HG03469 (cell line): Measurements from ENCODE around the gene C16orf86.

Source experiments
- ATAC-seq: cut with Tn5 transposase; IDR thresholded peaks from one replicate; pipeline ENCODE4 v1.9.1; 2021; ENCODE audit warnings: mild to moderate bottlenecking, moderate library complexity, moderate number of reproducible peaks; ENCODE audit not compliant: unreplicated experiment

The C16orf86 gene

GRCh38 chr16:67653789-67654402 is 12.7 kb upstream of the C16orf86 start:
- no peak for ATAC-seq

GRCh38 chr16:67654403-67654911 is 12.2 kb upstream of the C16orf86 start:
- no peak for ATAC-seq

- ATAC-seq = no peak
These were observed 11.3 kb upstream of the C16orf86 start for GRCh38 chr16:67655363-67655762.

- ATAC-seq = no peak
These were observed 10.1 kb upstream of the C16orf86 start for GRCh38 chr16:67656344-67657016.

GRCh38 chr16:67657017-67657608 is 9.5 kb upstream of the C16orf86 start:
- no peak for ATAC-seq

GRCh38 chr16:67657751-67658518 is 8.7 kb upstream of the C16orf86 start:
- no peak for ATAC-seq

GRCh38 chr16:67658849-67659674 is 7.6 kb upstream of the C16orf86 start:
- no peak for ATAC-seq

- ATAC-seq = peak; percentile 32
These were observed 6.7 kb upstream of the C16orf86 start, which contains the start of gene ACD for GRCh38 chr16:67659675-67660563. Gene ACD (minus strand): TSS chr16:67660260. CDS start chr16:67660220, 40 bp downstream.

- ATAC-seq = peak; percentile 53
These were observed 6.0 kb upstream of the C16orf86 start, which contains the start of gene PARD6A for GRCh38 chr16:67660564-67661028. Gene PARD6A (plus strand): TSS chr16:67660960. CDS start chr16:67661039, 79 bp downstream.

- ATAC-seq = no peak
These were observed 5.4 kb upstream of the C16orf86 start for GRCh38 chr16:67661101-67661761.

GRCh38 chr16:67661886-67662652 is 4.5 kb upstream of the C16orf86 start:
- ATAC-seq = no peak

- ATAC-seq = no peak
These were observed 4.0 kb upstream of the C16orf86 start for GRCh38 chr16:67662653-67663010.

- ATAC-seq = no peak
These were observed 3.3 kb upstream of the C16orf86 start for GRCh38 chr16:67663151-67663876.

- ATAC-seq = no peak
These were observed 2.8 kb upstream of the C16orf86 start for GRCh38 chr16:67663877-67664222.

- ATAC-seq = no peak
These were observed 2.4 kb upstream of the C16orf86 start for GRCh38 chr16:67664258-67664657.

GRCh38 chr16:67664871-67665270 is 1.7 kb upstream of the C16orf86 start:
- no peak for ATAC-seq

- ATAC-seq = no peak
These were observed 1.0 kb upstream of the C16orf86 start for GRCh38 chr16:67665598-67665997.
